SIG-M5 (cell line): ENCODE results near the gene IFITM10.

Experiments used
- DNase-seq: peaks from one replicate; lab custom pipeline; 2025; lab: John Stamatoyannopoulos, UW

The IFITM10 gene

DNA sequence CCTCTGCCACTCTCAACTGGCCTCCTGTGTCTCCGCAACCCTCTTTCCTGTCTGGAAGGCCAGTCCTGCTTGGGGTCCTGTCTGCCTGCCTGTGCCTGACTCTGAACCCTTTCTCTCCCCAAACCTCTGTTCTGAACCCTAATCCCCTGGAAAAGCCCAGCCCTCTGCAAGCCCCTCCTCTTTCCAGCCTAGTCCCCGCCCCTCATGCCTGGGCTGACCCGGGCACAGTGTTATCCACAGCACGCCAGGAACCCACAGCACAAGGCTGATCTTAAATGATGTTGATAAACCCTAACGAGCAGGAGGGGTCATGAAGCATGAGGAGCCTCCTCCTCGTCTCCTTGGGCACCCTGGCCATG lies at the start of gene IFITM10:
Gene IFITM10, minus strand, starts transcription at position 115 of the 359 bp plus-strand sequence. CDS start 153 bp downstream, outside the sequence.
- no peak for DNase-seq

DNA sequence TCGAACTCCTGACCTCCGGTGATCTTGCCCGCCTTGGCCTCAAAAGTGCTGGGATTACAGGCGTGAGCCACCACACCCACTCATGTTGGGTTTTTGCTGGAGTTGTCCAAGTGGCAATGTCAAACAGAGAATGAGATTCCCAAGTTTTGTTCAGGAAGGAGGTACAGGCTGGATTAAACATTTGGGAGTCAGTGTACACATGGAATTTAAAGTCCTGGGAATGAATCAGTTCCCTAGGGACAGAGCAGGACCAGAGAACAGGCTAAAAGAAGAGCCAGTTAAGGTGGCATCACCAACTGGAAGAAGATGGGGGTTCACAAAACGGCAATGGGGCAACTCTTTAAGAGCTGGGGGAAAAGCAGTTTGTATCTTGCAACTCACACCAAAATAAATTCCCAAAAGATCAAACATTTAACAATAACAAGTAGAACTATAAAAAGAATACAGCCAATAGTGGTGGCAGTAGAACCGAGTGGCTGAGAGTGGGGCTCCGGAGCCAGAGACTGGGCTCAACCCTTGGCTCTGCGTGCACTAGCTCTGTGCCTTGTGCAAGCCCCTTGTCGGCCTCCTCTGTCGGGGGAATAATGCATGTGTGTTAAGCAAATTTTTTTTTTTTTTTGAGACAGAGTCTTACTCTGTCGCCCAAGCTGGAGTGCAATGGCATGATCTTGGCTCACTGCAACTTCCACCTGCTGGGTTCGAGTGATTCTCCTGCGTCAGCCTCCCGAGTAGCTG lies 47.2 kb upstream of the IFITM10 start:
- DNase-seq, result no peak

DNA sequence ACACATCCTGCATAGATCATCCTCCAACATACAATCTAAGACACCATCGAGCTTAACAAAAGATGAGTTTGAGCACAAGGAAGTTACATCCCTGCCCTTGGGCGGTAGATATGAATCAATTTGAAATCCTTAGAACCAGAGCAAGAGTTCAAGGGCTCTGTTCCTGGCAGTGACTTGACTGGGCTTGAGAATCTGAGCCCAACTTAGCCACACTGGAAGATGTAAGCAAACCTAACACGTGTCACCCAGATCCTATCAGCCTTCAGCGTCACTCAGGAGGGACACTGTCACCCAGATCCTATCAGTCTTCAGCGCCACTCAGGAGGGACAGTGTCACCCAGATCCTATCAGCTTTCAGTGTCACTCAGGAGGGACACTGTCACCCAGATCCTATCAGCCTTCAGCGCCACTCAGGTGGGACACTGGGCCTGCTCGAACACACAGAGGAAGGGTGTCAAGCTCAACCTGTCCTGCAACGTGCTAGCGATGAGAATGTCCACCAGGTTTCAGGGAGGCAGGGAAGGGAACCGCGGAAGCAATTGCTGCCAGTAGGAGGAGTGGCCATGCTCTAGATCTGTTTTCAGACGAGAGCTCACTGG lies 46.1 kb upstream of the IFITM10 start:
- no peak for DNase-seq

DNA sequence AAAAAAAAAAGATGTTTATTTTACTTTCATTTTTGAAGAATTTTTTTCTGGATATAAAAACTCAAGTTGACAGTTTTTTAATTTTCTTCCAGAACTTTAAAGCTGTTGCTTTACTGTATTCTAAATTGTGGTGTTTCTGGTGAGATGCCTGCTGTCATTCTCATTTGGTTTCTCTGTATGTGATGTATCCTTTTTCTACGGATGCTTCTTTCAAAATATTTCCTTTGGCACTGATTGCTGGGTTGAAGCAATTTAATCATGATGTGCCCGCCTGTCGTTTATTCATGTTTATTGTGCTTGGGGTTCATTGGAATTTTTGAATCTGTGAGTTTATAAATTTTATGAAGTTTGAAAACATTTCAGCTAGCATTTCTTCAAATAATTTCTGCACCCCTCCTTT lies 42.7 kb upstream of the IFITM10 start:
- no peak for DNase-seq

DNA sequence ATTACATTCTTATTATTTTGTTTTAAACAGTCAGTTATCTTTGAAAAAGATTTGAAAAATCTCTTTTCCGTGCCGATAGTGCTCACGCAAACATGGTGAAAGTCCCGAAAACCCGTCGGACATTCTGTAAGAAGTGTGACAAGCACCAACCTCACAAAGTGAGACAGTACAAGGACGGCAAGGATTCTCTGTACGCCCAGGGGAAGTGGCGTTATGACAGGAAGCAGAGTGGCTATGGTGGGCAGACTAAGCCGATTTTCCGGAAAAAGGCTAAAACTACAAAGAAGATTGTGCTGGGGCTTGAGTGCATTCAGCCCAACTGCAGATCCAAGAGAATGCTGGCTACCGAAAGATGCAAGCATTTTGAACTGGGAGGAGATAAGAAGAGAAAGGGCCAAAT lies 42.1 kb upstream of the IFITM10 start:
- DNase-seq, result no peak

DNA sequence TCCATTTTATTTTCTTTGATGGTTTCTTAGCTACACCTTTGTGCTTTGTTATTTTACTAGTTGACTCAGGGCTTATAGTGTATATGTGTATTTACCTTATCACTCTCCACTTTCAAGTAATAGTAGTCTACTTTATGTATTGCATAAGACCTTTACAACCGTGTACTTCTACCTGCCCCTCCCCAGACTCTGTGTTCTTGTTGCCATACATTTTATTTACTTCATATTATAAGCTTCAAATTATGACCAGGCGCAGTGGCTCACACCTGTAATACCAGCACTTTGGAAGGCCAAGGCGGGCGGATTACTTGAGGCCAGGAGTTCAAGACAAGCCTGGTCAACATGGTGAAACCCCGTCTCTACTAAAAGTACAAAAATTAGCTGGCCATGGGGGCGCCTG lies 41.5 kb upstream of the IFITM10 start:
- DNase-seq, result no peak

DNA sequence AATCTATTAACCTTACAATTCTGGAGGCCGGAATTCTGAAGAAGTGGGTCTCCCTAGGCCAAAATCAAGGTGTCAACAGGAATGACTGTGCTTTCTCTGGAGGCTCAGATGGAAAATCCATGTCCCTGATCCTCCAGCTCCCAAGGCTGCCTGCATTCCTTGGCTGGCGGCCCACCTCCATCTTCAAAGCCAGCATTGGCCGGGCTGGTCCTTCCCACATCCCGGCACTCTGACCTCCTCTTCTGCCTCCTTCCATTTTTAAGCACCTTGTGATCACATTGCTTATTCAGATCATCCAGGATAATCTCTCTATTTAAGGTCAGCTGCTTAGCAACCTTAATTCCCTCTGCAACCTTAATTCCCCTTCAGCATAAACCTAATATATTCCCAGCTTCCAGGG lies 36.1 kb upstream of the IFITM10 start:
- DNase-seq, result no peak

DNA sequence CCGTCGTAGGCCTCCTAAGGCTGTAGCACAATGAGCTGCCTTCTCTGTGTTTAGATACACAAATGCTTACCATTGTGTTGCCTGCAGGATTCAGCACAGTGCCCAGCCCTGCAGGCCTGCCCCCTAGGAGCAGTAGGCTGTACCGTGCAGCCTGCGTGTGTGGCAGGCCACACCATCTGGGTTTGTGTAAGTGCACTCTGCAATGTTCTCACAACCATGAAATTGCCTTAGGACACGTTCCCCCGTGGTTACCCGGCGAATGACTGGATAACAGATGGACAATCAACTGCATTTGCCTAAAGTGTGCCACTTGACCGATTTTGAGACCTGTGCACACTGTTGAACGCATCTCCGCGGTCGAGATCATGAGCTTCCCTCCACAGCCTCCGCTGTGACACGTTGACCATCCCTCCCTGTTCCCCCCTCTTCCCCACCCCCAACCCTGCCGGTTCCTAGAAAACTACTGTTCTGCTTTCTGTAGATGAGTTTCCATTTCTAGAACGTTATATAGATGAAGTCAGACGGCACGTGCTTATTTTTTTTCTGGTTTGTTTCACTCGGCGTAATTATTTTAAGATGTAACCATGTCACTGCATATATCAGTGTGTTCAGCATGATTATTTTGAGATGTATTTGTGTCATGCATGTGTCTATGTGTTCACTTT lies 35.5 kb upstream of the IFITM10 start:
- no peak for DNase-seq

DNA sequence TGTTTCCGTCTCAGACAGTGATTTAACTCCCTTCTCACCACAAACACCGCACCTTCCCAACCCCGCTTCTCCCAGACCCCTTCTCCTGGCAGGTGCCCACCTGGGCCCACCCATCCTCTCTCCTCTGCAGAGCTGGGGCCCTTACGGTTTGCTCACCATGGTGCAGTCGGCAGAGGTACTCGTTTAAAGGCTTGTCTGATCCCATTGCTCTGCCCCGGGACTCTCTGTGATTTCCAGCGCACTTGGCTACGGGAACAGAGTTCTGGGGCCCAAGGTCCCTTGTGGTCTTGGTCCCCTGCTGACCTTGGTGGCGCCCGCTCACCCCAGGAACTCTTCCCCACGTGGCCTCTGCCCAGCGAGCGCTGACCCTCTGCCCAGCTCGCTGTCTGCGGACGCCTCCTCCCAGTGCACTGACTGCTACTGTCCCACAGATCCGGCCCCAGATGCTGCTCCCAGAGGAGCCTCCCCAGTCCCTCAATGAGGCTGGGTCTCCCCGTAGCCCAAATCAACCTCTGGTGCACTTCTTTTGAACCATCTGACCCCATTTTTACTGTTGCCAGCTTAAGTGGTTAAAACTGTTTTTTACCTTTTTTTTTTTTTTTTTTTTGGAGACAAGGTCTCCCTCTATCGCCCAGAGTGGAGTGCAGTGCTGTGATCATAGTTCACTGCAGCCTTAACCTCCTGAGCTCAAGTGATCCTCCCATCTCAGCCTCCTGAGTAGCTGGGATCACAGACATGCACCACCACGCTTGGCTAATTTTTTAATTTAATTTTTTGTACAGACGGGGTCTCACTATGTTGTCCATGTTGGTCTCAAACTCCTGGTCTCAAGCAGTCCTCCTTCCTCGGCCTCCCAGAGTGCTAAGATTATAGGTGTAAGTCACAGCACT lies 34.6 kb upstream of the IFITM10 start:
- no peak for DNase-seq

DNA sequence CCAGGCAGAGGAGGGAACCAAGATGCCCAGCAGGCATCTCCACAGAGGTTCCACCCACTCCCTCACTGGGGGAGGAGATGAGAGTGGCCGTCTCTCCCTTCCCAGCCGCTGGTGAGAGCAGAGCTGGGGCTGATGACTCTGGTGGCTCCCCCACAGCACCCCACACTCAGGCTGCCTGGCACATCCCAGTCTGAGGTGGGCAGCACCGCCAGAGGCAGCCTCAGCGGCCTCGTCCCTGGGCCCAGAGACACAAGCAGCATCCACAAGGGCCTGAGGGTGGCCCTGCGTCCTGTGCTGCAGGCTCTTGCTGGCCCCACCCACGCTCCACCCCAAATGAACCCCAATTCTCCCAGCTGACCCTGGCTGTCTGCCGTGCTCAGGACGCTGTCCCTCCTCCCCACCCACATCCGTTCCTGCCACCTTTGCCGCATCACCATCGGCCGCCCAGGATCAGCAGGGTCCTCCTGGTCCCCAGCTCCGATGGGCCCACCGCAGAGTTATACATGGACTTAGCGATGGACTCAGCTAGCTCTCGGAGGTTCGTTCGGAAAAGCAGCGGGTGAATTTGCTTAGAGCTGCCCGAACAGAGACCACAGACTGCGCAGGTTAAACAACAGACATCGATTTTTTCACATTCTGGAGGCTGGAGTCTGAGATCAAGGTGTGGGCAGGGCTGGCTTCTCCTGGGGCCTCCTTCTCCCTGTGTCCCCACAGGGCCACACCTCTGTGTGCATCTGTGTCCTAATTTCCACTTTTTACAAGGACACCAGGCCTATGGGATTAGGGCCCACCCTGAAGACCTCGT lies 33.5 kb upstream of the IFITM10 start:
- DNase-seq, result no peak

DNA sequence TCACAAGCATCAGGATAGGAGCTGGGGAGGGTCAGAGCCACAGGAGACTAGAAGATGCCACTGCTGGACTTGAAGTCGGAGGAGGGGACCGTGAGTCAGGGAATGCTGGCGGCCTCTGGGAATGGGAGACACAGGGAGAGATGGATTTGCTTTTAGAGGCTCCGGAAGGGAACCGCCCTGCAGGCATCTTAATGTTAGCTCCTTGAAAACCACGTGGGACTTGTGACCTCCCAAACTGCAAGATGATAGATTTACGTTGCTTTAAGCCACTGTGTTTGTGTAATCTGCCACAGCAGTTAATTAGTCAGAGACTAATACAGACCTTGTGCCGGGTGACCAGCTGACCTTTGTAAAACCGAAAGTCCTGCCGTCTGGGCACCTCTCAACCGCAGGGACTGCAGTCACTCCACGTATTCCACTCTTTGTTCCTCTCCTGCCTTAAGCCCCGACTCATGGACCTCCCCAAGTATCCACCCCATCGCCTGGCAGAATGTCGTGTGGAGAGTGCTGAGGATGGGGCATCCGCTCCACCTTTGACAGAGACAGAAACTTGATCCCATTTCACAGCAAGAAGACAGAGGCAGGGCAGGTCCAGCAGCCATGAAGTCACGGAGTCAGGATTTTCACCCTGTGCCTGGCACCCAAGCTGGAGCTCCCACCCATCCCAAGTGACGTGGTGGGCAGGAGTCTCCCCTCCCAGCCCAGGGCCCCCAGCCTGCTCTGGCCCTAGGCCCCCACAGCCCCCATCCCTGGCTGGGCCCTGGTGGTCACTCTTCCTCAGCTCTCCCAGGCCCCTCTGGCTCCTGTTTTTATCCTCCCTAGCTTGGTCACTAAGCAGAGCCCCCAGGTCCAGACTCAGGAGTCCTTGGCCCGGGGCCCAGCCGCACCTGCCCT lies 32.7 kb upstream of the IFITM10 start:
- no peak for DNase-seq

DNA sequence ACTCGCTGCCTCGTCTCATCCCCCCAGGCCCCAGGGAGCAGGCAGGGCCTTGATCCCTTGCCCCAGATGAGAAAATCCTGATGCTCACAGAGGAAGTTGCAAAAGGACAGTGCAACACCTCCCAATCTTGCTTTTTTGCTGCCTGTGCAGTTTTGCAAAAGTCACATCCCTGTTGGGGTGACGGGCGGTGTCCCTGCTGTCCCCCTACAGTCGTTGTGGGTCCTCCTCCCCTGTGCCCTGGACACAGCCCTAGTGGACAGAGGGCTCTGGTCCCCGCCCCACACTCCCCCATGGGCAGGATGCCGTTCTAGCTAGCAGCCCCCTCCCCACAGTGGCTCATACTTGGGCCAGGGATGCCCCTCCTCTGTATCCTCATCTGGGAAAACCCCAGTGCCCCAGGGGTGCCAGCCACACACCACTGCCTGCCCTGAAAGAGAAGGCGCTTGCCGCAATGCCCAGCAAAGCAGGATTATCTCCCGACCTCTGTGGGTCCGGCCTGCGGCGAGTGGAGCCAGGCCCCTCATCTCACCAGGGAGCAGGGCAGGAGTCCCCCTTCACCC lies 31.7 kb upstream of the IFITM10 start:
- no peak for DNase-seq

DNA sequence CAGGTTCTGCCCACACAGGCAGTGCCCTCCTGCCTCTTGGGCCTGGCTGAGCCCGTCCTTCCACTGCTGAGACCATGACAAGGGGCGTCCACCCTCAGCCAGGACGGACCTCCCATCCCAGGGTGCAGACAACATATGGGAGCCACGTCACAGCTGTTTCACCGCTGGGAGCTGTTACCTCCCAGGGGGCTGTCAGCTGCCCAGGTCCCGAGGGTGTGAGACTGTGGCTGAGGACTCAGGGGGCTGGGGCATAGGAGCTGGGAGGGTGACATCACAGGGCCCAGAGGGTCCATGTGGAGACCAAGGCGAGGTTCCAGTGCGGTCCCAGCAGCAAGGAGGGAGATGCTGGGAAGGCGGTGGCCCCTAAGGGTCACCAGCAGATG lies 31.2 kb upstream of the IFITM10 start:
- no peak for DNase-seq

DNA sequence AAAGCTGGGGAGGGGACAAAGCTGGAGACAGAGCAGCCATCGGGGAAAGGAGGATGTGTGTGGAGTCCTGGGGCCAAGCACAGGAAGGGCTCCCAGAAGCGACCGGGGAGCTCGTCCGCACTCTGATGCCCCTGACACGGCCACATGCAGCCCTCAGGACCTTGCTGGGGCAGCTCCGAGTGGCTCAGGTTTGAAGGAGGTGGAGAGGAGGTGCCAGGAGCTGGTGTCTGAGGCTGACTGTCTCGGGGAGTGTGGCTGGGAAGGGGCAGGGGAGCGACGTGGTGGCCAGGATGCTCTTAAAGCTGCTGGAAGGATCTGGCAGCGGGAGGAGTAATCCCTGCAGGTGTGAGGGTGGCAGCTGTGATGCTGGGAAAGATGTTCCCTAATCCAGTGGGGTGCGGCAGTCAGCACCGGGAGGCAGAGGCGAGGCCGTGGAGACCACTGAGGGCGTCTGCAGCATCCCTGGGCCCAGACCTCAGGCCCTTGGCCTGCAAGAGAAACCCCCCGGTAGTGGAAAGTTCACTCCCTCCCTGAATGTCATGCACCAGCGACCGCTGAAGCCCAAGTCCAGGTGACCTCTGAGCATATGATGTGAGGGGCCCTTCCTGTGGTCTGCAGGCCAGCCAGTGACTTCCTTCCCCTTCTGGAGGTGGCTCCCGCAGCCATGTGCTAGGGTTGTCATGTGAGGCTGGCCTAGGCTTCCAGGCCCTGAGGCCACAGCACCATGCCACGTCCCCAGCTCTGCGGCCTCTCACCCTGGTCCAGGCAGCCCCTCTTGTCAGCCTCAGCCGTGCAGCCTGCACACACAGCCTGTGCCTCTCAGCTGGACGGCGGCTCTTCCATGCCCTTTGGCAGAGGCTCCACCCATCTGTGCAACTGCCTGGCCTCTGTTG lies 30.6 kb upstream of the IFITM10 start:
- DNase-seq, result no peak

DNA sequence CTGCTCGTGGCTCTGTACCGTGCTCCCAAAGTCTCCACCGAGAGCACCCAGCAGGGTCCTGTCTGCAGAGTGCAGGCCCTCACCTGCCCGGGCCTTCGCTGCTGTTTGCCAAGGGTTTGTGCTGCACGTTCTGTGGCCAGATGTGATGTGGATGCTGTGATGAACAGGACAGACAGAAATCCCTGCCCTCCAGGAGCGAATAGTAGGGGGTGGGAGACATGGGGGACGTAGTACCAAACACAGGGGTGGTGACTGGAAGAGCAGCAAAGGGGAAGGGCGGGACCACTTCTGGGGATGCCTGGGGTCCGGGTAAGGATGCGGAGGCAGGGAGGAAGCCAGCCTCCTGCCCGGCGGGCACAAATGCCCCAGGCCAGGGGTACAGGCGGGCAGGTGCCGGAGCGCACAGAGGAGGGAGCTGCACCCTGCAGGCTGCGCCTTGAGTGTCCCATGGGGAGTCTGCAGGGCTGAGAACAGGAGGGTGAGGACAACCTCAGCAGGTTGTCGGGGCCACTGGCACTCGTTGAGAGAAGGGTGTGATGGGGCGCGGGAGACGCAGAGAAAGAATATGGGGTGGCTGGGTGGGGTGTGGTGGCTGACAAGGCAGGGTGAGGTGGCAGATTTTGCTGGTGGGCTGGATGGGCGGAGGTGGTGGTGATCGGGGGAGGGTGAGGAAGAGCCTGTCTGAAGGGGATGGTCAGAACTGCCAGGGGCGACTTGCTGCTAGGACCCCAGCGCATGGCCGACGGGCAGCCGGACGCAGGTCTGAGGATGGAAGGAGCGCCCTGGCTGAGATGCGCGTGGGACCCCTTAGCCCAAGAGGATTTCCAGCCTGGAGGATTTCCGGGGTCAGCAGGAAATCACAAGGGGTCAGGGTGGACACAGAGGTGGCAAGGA lies 29.7 kb upstream of the IFITM10 start:
- no peak for DNase-seq

DNA sequence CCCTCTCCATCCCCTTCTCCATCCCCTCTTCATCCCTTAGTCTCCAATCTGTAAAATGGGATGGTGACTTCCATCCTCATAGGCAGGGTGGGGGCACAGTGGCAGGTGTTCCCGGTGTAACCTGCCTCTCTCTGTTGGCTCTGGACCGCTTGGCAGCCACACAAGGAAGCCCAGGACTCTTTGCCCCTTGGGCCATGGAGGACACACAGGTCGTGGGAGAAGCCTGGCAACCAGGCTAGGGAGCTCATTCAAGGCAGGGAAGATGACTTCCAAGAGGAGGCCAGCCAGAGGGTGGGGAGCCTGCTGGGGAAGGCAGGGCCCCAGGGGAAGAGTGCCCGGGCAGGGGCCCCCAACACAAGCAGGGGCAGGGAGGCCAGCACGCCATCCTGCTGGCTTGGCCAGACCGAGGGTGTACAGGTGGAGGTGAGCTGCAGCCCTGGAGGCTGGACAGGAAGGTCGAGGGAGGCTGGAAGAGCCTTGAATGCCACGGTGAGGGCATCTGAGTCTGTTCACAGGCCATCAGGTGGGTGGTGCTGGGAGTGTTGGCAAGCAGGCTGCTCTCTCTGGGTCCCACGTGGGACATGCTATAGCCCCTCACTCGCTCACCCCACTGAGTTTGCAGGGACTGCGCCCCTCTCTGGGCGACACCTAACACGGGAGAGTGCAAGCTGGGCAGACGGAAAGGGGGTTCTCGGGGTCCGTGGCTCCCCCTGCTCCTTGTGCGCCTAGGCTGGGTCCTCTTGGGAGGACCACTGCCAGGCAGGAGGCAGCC lies 28.8 kb upstream of the IFITM10 start:
- no peak for DNase-seq

DNA sequence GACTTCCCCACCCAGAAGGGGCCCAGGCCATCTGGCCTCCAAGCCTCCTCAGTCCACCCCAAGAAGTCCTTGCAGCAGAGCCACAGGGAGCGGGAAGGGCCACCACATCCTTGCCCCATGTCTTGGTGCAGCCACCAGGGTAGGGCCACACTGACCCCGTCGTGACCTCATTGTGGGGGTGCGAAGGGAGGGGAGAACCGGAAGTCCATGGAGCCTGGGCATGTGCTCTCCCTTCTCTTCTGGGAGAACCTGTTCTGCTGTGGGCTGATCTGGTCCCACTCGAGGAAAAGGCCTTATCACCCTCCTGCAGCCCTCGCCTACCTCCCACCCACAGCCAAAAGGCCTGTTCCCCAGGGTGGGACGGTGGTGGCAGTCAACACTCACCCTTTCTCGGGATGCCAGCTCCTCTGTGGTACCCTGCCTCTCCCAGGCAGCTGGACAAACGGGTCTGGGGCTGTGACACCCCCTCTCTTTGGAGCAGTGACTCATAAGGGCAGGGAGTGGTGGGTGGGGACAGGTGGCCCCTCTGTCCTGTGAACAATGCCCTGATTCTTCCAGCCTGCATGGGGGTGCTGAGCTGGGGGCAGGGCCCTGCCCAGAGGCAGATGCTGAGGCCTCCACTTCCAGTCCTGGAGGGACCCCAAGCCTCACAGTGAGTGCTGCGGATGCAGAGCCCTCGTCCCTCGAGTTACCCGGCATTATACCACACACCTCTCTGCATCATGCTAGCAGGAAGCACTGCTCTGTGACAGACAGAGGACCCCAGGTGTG lies 27.9 kb upstream of the IFITM10 start:
- no peak for DNase-seq
